ENCODE results near the gene AFF3. TPM values are rescaled to one million over a fixed set of nuclear protein-coding genes. Genes with fewer than 3 reads are reported as not detected.

Gene AFF3
- total RNA-seq, 1 donor from 2014 or later: 12.2 TPM

GRCh38 chr2:100046961-100047947, 95.1 kb downstream of the AFF3 start:
- DNase-seq (ENCODE audit: low spot score): no peak
- Mint-ChIP-seq H3K4me3 (ENCODE audit: unreplicated experiment) (no peak overlapping the region), H3K27ac (ENCODE audit: unreplicated experiment) (no peak overlapping the region), H3K4me1 (ENCODE audit: unreplicated experiment) (no peaks in the 10 kb centered on the region), H3K9me3 (ENCODE audit: unreplicated experiment) (no peaks in the 10 kb centered on the region), H3K36me3 (ENCODE audit: low read depth, unreplicated experiment) (no peaks in the 10 kb centered on the region), H3K27me3 (ENCODE audit: unreplicated experiment) (no peaks in the 10 kb centered on the region)
- TF ChIP-seq, protein P1, sequence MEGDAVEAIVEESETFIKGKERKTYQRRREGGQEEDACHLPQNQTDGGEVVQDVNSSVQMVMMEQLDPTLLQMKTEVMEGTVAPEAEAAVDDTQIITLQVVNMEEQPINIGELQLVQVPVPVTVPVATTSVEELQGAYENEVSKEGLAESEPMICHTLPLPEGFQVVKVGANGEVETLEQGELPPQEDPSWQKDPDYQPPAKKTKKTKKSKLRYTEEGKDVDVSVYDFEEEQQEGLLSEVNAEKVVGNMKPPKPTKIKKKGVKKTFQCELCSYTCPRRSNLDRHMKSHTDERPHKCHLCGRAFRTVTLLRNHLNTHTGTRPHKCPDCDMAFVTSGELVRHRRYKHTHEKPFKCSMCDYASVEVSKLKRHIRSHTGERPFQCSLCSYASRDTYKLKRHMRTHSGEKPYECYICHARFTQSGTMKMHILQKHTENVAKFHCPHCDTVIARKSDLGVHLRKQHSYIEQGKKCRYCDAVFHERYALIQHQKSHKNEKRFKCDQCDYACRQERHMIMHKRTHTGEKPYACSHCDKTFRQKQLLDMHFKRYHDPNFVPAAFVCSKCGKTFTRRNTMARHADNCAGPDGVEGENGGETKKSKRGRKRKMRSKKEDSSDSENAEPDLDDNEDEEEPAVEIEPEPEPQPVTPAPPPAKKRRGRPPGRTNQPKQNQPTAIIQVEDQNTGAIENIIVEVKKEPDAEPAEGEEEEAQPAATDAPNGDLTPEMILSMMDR (IDR thresholded peaks at IDR 0.05; ENCODE audit: unreplicated experiment): no peak

DNA sequence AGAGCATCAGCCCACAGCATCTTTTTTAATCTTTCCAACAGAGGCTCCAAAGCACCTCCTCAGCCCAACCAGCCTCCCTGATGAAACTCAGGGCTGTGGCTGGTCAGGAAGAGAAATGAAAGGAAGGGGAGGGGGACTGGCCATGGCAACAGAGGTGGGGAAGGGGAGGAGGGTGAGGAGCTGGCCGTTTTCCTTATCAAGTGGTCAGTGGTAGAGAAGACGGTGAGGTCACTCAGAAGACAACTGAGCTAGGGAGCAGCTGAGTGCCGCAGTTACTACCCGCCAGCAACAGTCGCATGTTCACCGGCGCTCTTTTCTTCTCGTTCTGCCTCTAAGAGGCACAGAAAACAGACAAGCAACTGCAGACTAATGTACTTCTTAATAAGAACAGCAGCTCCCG, 97.4 kb downstream of the AFF3 start:
- DNase-seq (ENCODE audit: low spot score): no peak
- Mint-ChIP-seq H3K27ac (ENCODE audit: unreplicated experiment) (no peak overlapping the region), H3K4me1 (ENCODE audit: unreplicated experiment) (no peaks in the 10 kb centered on the region), H3K9me3 (ENCODE audit: unreplicated experiment) (no peaks in the 10 kb centered on the region), H3K27me3 (ENCODE audit: unreplicated experiment) (no peaks in the 10 kb centered on the region), H3K36me3 (ENCODE audit: low read depth, unreplicated experiment) (no peaks in the 10 kb centered on the region), H3K4me3 (ENCODE audit: unreplicated experiment) (no peak overlapping the region)
- TF ChIP-seq, protein P1 (IDR thresholded peaks at IDR 0.05; ENCODE audit: unreplicated experiment): no peak

DNA sequence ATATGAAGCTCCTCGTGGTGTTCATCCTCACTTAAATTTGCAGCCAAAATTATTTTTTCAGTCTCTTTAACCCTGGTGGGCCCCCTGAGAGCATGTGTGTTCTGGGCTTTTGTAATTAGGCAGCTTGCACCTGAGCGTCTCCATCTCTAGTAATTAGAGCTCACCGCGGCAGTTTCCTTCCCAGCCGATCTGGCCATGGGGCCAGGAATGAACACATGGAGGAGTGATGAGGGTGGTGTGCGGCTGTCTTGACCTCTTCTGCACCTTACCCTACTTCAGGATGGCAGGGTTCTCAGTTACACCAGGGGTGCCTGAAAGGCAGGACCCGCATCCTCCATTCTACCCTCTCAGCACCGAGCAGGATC, 98.5 kb downstream of the AFF3 start:
- H3K36me3 Mint-ChIP-seq (ENCODE audit: low read depth, unreplicated experiment): no peaks in the 10 kb centered on the region
- no peak for DNase-seq (ENCODE audit: low spot score)
- H3K27me3 Mint-ChIP-seq (ENCODE audit: unreplicated experiment): no peaks in the 10 kb centered on the region
- H3K4me1 Mint-ChIP-seq (ENCODE audit: unreplicated experiment): no peaks in the 10 kb centered on the region
- H3K4me3 Mint-ChIP-seq (ENCODE audit: unreplicated experiment): no peak overlapping the region
- no peak overlapping the region for H3K27ac Mint-ChIP-seq (ENCODE audit: unreplicated experiment)
- no peaks in the 10 kb centered on the region for H3K9me3 Mint-ChIP-seq (ENCODE audit: unreplicated experiment)
- TF ChIP-seq, protein P1 (IDR thresholded peaks at IDR 0.05; ENCODE audit: unreplicated experiment): no peak

GRCh38 chr2:100043081-100043890, 99.1 kb downstream of the AFF3 start:
- Mint-ChIP-seq H3K4me1 (ENCODE audit: unreplicated experiment) (no peaks in the 10 kb centered on the region), H3K27me3 (ENCODE audit: unreplicated experiment) (no peaks in the 10 kb centered on the region), H3K9me3 (ENCODE audit: unreplicated experiment) (no peaks in the 10 kb centered on the region), H3K36me3 (ENCODE audit: low read depth, unreplicated experiment) (no peaks in the 10 kb centered on the region), H3K4me3 (ENCODE audit: unreplicated experiment) (no peak overlapping the region), H3K27ac (ENCODE audit: unreplicated experiment) (no peak overlapping the region)
- no peak for DNase-seq (ENCODE audit: low spot score)
- TF ChIP-seq, protein P1 (IDR thresholded peaks at IDR 0.05; ENCODE audit: unreplicated experiment): no peak
